Stimulated activated CD8-positive, alpha-beta memory T cell treated with anti-CD3 and anti-CD28 coated beads, Interleukin-4, amount 100 ng/mL, for 4 hours (primary cell): ENCODE results near the gene HSPB8.
"Not testable (repeated sequence)": the region's sequence is repeated elsewhere in the genome, so short reads cannot be mapped to it uniquely, and the experiment has no call there.

Experiments
- DNase-seq, 2 donors: peaks; one replicate each; pipeline ENCODE4 v3.0.0-alpha.2; 2020; ENCODE audit warnings: low read depth in 2 of 2, low spot score in 1 of 2

The HSPB8 gene

GRCh38 chr12:119204671-119205285, 26.0 kb downstream of the HSPB8 start:
- no peak for DNase-seq

GRCh38 chr12:119206348-119207062, 27.8 kb downstream of the HSPB8 start:
- no peak for DNase-seq

- DNase-seq = no peak
These were observed 28.4 kb downstream of the HSPB8 start for GRCh38 chr12:119207063-119207560.

- DNase-seq = no peak
These were observed 29.9 kb downstream of the HSPB8 start for GRCh38 chr12:119208626-119209061.

GRCh38 chr12:119211884-119212283, 33.2 kb downstream of the HSPB8 start:
- no peak for DNase-seq

GRCh38 chr12:119216084-119216483, 37.4 kb downstream of the HSPB8 start:
- no peak for DNase-seq

- DNase-seq = not testable (repeated sequence)
These were observed 40.1 kb downstream of the HSPB8 start for GRCh38 chr12:119218875-119219274.

- no peak for DNase-seq
These were observed 43.7 kb downstream of the HSPB8 start for GRCh38 chr12:119222222-119222951.

GRCh38 chr12:119225454-119225853, 46.7 kb downstream of the HSPB8 start:
- DNase-seq = no peak

GRCh38 chr12:119227292-119227691, 48.6 kb downstream of the HSPB8 start:
- DNase-seq = no peak

GRCh38 chr12:119229205-119229604, 50.5 kb downstream of the HSPB8 start:
- no peak for DNase-seq

- DNase-seq = no peak
These were observed 51.1 kb downstream of the HSPB8 start for GRCh38 chr12:119229837-119230236.

GRCh38 chr12:119230807-119231206, 52.1 kb downstream of the HSPB8 start:
- DNase-seq = no peak

GRCh38 chr12:119231774-119232173, 53.0 kb downstream of the HSPB8 start:
- DNase-seq = no peak

- no peak for DNase-seq
These were observed 56.5 kb downstream of the HSPB8 start for GRCh38 chr12:119235197-119235751.

GRCh38 chr12:119236372-119236771, 57.6 kb downstream of the HSPB8 start:
- DNase-seq = no peak

GRCh38 chr12:119239040-119239439, 60.3 kb downstream of the HSPB8 start:
- DNase-seq = no peak

GRCh38 chr12:119241049-119241448, 62.3 kb downstream of the HSPB8 start:
- DNase-seq = no peak

- DNase-seq = no peak
These were observed 62.9 kb downstream of the HSPB8 start for GRCh38 chr12:119241580-119242169.
